ENCODE data around the gene NASP. TPM values are rescaled to one million over a fixed set of nuclear protein-coding genes. Genes with fewer than 3 reads are reported as not detected.
A peak's percentile ranks its signal among the peaks of the same experiment; 100 is the strongest.

The NASP gene
- total and polyA plus RNA-seq, 2 of the 13 experiments (the other 11 are each of a cell fraction or from before 2014, with no cell fraction given), result 132 to 256 TPM

- TF ChIP-seq PRDM15 (CRISPR knock-in tag; IDR thresholded peaks at IDR 0.05), result no peak
- no peak for TF ChIP-seq TBP (CRISPR knock-in tag; IDR thresholded peaks at IDR 0.05)
Measured at GRCh38 chr1:45542591-45542990, 41.2 kb upstream of the NASP start (continued).

DNA sequence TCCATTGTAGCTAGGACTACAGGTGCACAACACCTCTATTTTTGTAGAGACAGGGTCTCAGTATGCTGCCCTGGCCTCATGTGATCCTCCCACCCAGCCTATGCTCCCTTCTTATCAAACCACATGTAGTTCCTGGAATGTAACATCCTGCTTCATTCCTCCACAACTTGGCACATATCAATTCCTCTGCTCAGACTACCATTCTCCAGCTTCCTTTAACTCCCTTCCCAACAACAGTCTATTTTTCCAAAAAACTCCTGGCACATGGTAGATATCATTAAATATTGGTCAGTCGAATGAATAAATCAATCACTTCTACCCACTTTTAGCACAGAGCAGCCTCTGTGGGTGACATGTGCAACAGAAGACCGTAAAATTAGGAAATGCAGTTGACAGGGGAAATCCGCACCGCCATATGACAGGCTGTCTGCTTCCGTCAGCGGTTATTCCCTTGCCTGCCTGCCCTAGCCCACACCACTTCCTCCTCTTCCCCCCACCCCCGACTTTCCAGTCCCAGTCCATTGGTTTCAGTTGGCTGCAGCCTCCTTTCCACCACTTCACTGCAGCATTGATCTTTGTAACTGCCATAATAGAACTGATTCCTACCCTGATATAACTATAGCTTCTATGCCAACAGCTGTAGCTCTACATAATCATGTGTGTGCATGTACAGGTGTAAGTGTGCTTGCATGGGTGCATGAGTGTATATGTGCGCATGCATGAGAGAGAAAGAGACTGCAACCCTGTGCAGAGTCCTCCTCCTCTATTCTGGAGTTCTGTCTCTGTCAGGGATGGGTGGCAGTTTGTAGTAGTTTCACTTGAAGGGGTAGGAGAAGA is 40.0 kb upstream of the NASP start:
- Histone ChIP-seq H4K20me1 (ENCODE audit: insufficient read depth, low read length) (no peaks in the 10 kb centered on the region), H3K4me2 (ENCODE audit: low read depth, low read length) (peak overlapping the region; percentile 85), H3K27me3 (ENCODE audit: control insufficient read depth in 1 of 2, insufficient read depth in 2 of 2, low read length in 2 of 2) (no peaks in the 10 kb centered on the region), H3K4me1 (ENCODE audit: insufficient read depth, low read length) (peaks cover 49% of the 10 kb centered on the region), H3K36me3 (replicated peaks in 1 of 2; ENCODE audit: control insufficient read depth in 1 of 2, insufficient read depth in 2 of 2, low read length in 2 of 2) (no peaks in the 10 kb centered on the region), H3K9me3 (ENCODE audit: low read length) (no peaks in the 10 kb centered on the region), H3K27ac (ENCODE audit: extremely low read length, insufficient read depth, low read length) (peak overlapping the region; percentile 86), H2AFZ (ENCODE audit: low read length) (peak overlapping the region; percentile 81), H3K79me2 (ENCODE audit: insufficient read depth, low read length) (no peaks in the 10 kb centered on the region), H3K4me3 (replicated peaks in 1 of 3; ENCODE audit: insufficient read depth in 1 of 3, low read depth in 2 of 3, low read length in 3 of 3) (peak overlapping the region; percentile 40 to 51 (median 42); a peak in 5 of 6 replicates), H3K9ac (ENCODE audit: insufficient read depth, low read depth, low read length) (peak overlapping the region; percentile 47)
- 11% methylated on average over 8 of the region's 8 CpGs for WGBS (ENCODE audit: low lambda C conversion rate)
- intact Hi-C loops (cut with micrococcal nuclease; ENCODE audit: unreplicated experiment) (no loop called here), in situ Hi-C loops (cut with HindIII; ENCODE audit: extremely low pct_ligation_motif_present, low pct_unique_long_range_greater_than_20kb) (no loop called here)
- peak; percentile 67 for ATAC-seq
- no peak for FAIRE-seq
- DNase-seq (ENCODE audit: low spot score), result peak; percentile 31
- POLR2A ChIA-PET, result interaction anchor here (1.1 to 29.7 kb wide), 8 partner anchors 9 to 205 kb away, joined by 3 to 690 read pairs (median 28); partner anchors contain the start of genes CCDC163, MMACHC, NASP and PRDX1
- CTCF ChIA-PET (ENCODE audit: low intra/inter-chr PET ratio, low total read pairs), result no interaction called here
- no TSS peak for BruUV-seq (replicated peaks)
- no peak for TF ChIP-seq SP4 (CRISPR knock-in tag; IDR thresholded peaks at IDR 0.05)
- TF ChIP-seq PHB2 (IDR thresholded peaks at IDR 0.05; ENCODE audit: partially characterized antibody), result no peak
- TF ChIP-seq, protein P1, sequence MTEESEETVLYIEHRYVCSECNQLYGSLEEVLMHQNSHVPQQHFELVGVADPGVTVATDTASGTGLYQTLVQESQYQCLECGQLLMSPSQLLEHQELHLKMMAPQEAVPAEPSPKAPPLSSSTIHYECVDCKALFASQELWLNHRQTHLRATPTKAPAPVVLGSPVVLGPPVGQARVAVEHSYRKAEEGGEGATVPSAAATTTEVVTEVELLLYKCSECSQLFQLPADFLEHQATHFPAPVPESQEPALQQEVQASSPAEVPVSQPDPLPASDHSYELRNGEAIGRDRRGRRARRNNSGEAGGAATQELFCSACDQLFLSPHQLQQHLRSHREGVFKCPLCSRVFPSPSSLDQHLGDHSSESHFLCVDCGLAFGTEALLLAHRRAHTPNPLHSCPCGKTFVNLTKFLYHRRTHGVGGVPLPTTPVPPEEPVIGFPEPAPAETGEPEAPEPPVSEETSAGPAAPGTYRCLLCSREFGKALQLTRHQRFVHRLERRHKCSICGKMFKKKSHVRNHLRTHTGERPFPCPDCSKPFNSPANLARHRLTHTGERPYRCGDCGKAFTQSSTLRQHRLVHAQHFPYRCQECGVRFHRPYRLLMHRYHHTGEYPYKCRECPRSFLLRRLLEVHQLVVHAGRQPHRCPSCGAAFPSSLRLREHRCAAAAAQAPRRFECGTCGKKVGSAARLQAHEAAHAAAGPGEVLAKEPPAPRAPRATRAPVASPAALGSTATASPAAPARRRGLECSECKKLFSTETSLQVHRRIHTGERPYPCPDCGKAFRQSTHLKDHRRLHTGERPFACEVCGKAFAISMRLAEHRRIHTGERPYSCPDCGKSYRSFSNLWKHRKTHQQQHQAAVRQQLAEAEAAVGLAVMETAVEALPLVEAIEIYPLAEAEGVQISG (CRISPR knock-in tag; IDR thresholded peaks at IDR 0.05), result no peak
- TF ChIP-seq CREB1 (IDR thresholded peaks at IDR 0.05), result no peak
- TF ChIP-seq CREB1 (CRISPR knock-in tag; IDR thresholded peaks at IDR 0.05), result peak; percentile 29; the same call in 1 of the 2 replicates
- no peak for TF ChIP-seq GABPB1 (CRISPR knock-in tag; IDR thresholded peaks at IDR 0.05)
- no peak for TF ChIP-seq ZFP41 (CRISPR knock-in tag; IDR thresholded peaks at IDR 0.05; ENCODE audit: borderline replicate concordance)
- TF ChIP-seq ZNF614 (CRISPR knock-in tag; IDR thresholded peaks at IDR 0.05; ENCODE audit: borderline replicate concordance), result no peak
- TF ChIP-seq, protein P2, sequence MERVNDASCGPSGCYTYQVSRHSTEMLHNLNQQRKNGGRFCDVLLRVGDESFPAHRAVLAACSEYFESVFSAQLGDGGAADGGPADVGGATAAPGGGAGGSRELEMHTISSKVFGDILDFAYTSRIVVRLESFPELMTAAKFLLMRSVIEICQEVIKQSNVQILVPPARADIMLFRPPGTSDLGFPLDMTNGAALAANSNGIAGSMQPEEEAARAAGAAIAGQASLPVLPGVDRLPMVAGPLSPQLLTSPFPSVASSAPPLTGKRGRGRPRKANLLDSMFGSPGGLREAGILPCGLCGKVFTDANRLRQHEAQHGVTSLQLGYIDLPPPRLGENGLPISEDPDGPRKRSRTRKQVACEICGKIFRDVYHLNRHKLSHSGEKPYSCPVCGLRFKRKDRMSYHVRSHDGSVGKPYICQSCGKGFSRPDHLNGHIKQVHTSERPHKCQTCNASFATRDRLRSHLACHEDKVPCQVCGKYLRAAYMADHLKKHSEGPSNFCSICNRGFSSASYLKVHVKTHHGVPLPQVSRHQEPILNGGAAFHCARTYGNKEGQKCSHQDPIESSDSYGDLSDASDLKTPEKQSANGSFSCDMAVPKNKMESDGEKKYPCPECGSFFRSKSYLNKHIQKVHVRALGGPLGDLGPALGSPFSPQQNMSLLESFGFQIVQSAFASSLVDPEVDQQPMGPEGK (CRISPR knock-in tag; IDR thresholded peaks at IDR 0.05), result peak; percentile 13; the same call in 1 of the 2 replicates
- peak in 1 of 2 experiments; percentile 28; a peak in 1 of 4 replicates for TF ChIP-seq MAFK (conservative IDR thresholded peaks at IDR 0.05 in 1 of 2, IDR thresholded peaks at IDR 0.05 in 1 of 2; ENCODE audit: low read length in 2 of 2)
- no peak for TF ChIP-seq ZNF430 (CRISPR knock-in tag; IDR thresholded peaks at IDR 0.05)

All from HepG2 (cell line).